ENCODE measurements around the gene KRTAP10-1. TPM values are rescaled to one million over a fixed set of nuclear protein-coding genes. Genes with fewer than 3 reads are reported as not detected.

Gene KRTAP10-1
- total and polyA plus RNA-seq, 2 of the 8 experiments (the other 6 are each of a cell fraction or from before 2014, with no cell fraction given): 0.08 TPM; not detected in 1

GRCh38 chr21:44522753-44523204 lies 17.2 kb downstream of the KRTAP10-1 start (continued):
- TF ChIP-seq E2F6 (IDR thresholded peaks at IDR 0.05): no peak
- no peak for TF ChIP-seq BCL11A (IDR thresholded peaks at IDR 0.05; ENCODE audit: low read depth in 2 of 2, low read length in 2 of 2)
- no peak for TF ChIP-seq JUND (IDR thresholded peaks at IDR 0.05; ENCODE audit: low read length)
- TF ChIP-seq BRCA1 (IDR thresholded peaks at IDR 0.05; ENCODE audit: low read depth, low read length): no peak
- no peak for TF ChIP-seq EP300 (IDR thresholded peaks at IDR 0.05; ENCODE audit: borderline replicate concordance in 1 of 2, low read depth in 2 of 2, low read length in 2 of 2)
- no peak for TF ChIP-seq CBX5 (IDR thresholded peaks at IDR 0.05; ENCODE audit: low read depth, low read length)

Measured in H1 (cell line).